ENCODE measurements around the gene KBTBD4. TPM values are rescaled to one million over a fixed set of nuclear protein-coding genes. Genes with fewer than 3 reads are reported as not detected.

The KBTBD4 gene
- total and polyA plus RNA-seq, 2 of the 13 experiments (the other 11 are each of a cell fraction or from before 2014, with no cell fraction given) = 8.5 to 12.8 TPM

DNA sequence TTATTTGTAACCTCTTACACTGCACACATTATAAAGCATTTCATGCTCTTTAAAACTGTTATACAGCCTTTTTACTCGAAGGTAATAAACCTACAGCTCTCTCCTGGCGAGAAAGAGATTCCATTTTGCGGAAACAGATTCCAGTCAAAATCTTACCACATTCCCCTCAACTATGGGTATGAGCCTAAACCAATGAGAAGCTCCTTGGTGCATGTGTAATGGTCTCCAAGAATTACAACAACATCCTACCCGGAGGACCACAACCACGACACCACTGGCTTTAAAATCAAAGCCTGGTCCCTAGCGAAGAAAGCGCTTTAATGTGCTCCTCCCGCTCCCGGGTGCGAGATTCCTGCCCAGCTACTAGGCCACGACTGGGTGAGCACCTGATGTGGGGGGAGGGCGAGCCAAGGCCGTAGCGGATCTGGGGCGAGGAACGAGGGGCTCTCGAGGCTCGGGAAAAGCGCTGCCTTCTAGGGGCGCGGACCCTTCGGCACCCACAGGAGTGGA lies 26.7 kb downstream of the KBTBD4 start (continued):
- TF ChIP-seq, protein P1, sequence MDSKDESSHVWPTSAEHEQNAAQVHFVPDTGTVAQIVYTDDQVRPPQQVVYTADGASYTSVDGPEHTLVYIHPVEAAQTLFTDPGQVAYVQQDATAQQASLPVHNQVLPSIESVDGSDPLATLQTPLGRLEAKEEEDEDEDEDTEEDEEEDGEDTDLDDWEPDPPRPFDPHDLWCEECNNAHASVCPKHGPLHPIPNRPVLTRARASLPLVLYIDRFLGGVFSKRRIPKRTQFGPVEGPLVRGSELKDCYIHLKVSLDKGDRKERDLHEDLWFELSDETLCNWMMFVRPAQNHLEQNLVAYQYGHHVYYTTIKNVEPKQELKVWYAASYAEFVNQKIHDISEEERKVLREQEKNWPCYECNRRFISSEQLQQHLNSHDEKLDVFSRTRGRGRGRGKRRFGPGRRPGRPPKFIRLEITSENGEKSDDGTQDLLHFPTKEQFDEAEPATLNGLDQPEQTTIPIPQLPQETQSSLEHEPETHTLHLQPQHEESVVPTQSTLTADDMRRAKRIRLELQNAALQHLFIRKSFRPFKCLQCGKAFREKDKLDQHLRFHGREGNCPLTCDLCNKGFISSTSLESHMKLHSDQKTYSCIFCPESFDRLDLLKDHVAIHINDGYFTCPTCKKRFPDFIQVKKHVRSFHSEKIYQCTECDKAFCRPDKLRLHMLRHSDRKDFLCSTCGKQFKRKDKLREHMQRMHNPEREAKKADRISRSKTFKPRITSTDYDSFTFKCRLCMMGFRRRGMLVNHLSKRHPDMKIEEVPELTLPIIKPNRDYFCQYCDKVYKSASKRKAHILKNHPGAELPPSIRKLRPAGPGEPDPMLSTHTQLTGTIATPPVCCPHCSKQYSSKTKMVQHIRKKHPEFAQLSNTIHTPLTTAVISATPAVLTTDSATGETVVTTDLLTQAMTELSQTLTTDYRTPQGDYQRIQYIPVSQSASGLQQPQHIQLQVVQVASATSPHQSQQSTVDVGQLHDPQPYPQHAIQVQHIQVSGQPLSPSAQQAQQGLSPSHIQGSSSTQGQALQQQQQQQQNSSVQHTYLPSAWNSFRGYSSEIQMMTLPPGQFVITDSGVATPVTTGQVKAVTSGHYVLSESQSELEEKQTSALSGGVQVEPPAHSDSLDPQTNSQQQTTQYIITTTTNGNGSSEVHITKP (CRISPR knock-in tag; IDR thresholded peaks at IDR 0.05; ENCODE audit: low read depth) = no peak
- 0 out of 2 replicates have a peak, but pooled peaks have one; percentile 58 for TF ChIP-seq SMAD9 (CRISPR knock-in tag; IDR thresholded peaks at IDR 0.05)
- TF ChIP-seq FOXJ3 (CRISPR knock-in tag; IDR thresholded peaks at IDR 0.05; ENCODE audit: borderline replicate concordance) = no peak
- TF ChIP-seq ZNF33A (CRISPR knock-in tag; IDR thresholded peaks at IDR 0.05; ENCODE audit: borderline replicate concordance) = no peak
- no peak for TF ChIP-seq FOXA1 (IDR thresholded peaks at IDR 0.05)
- TF ChIP-seq FOXA1 (CRISPR knock-in tag; IDR thresholded peaks at IDR 0.05) = no peak
- no peak for TF ChIP-seq ZNF337 (CRISPR knock-in tag; IDR thresholded peaks at IDR 0.05; ENCODE audit: borderline replicate concordance, low read depth)
- TF ChIP-seq, protein P2, sequence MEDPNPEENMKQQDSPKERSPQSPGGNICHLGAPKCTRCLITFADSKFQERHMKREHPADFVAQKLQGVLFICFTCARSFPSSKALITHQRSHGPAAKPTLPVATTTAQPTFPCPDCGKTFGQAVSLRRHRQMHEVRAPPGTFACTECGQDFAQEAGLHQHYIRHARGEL (CRISPR knock-in tag; IDR thresholded peaks at IDR 0.05) = no peak
- TF ChIP-seq ZSCAN25 (CRISPR knock-in tag; IDR thresholded peaks at IDR 0.05) = no peak
- TF ChIP-seq TEAD2 (CRISPR knock-in tag; IDR thresholded peaks at IDR 0.05) = no peak
- TF ChIP-seq ZFAT (CRISPR knock-in tag; conservative IDR thresholded peaks at IDR 0.05) = 0 out of 2 replicates have a peak, but pooled peaks have one; percentile 22
- 0 out of 2 replicates have a peak, but pooled peaks have one; percentile 15 for TF ChIP-seq ZNF703 (CRISPR knock-in tag; IDR thresholded peaks at IDR 0.05; ENCODE audit: borderline replicate concordance)
- no peak for TF ChIP-seq ZNF569 (CRISPR knock-in tag; IDR thresholded peaks at IDR 0.05; ENCODE audit: borderline replicate concordance)
- no peak for TF ChIP-seq ZNF10 (CRISPR knock-in tag; IDR thresholded peaks at IDR 0.05; ENCODE audit: borderline replicate concordance, low read depth)
- TF ChIP-seq ZNF34 (CRISPR knock-in tag; IDR thresholded peaks at IDR 0.05; ENCODE audit: borderline replicate concordance) = no peak
- TF ChIP-seq, protein P3, sequence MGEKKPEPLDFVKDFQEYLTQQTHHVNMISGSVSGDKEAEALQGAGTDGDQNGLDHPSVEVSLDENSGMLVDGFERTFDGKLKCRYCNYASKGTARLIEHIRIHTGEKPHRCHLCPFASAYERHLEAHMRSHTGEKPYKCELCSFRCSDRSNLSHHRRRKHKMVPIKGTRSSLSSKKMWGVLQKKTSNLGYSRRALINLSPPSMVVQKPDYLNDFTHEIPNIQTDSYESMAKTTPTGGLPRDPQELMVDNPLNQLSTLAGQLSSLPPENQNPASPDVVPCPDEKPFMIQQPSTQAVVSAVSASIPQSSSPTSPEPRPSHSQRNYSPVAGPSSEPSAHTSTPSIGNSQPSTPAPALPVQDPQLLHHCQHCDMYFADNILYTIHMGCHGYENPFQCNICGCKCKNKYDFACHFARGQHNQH (CRISPR knock-in tag; IDR thresholded peaks at IDR 0.05) = no peak
- TF ChIP-seq ZNF354B (CRISPR knock-in tag; IDR thresholded peaks at IDR 0.05) = no peak
- TF ChIP-seq ATF1 (CRISPR knock-in tag; IDR thresholded peaks at IDR 0.05) = no peak
- 0 out of 2 replicates have a peak, but pooled peaks have one; percentile 38 for TF ChIP-seq NKX3-1 (CRISPR knock-in tag; IDR thresholded peaks at IDR 0.05)
- TF ChIP-seq CEBPG (CRISPR knock-in tag; IDR thresholded peaks at IDR 0.05) = no peak
- TF ChIP-seq NCOA2 (CRISPR knock-in tag; IDR thresholded peaks at IDR 0.05) = no peak
- TF ChIP-seq CBX5 (CRISPR knock-in tag; IDR thresholded peaks at IDR 0.05; ENCODE audit: borderline replicate concordance) = peak; percentile 9; the same call in 1 of the 2 replicates
- TF ChIP-seq, protein P4, sequence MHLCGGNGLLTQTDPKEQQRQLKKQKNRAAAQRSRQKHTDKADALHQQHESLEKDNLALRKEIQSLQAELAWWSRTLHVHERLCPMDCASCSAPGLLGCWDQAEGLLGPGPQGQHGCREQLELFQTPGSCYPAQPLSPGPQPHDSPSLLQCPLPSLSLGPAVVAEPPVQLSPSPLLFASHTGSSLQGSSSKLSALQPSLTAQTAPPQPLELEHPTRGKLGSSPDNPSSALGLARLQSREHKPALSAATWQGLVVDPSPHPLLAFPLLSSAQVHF (CRISPR knock-in tag; IDR thresholded peaks at IDR 0.05) = 0 out of 2 replicates have a peak, but pooled peaks have one; percentile 36
- no peak for TF ChIP-seq THYN1 (CRISPR knock-in tag; IDR thresholded peaks at IDR 0.05; ENCODE audit: borderline replicate concordance, low read depth)
- no peak for TF ChIP-seq ZNF101 (CRISPR knock-in tag; IDR thresholded peaks at IDR 0.05; ENCODE audit: borderline replicate concordance, low read depth)
- 0 out of 2 replicates have a peak, but pooled peaks have one; percentile 49 for TF ChIP-seq ZNF232 (CRISPR knock-in tag; IDR thresholded peaks at IDR 0.05; ENCODE audit: borderline replicate concordance)
- TF ChIP-seq FOXC1 (CRISPR knock-in tag; IDR thresholded peaks at IDR 0.05; ENCODE audit: borderline replicate concordance) = no peak
